Ramos (cell line): ENCODE data around the gene TLCD4.

Experiments
- in situ Hi-C: fragments of 300-500 bp; cut with MboI; formaldehyde crosslinking; loops from one replicate; pipeline ENCODE4 v1.14.3; 2022; ENCODE audit warnings: low sequenced_read_pairs; ENCODE audit not compliant: unreplicated experiment

The TLCD4 gene

DNA sequence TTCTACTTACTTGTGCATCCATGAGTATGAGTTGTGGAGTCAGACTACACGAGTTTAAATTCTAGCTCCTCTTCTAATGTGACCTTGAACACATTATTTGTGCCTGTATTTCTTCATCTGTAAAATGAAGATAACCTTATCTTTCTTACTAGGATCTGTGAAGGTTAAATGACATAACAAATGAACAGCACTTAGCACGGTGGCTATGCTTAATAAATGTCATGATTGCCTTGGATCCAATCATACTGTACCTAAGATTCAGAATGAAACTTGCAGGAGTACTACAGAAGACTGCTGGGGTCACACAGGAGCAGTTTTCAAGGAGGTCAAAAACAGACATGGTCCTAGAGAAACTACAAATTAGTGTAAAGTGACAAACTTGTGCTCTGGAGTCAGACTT, 22.2 kb upstream of the TLCD4 start:
- in situ Hi-C loops: no loop called here

DNA sequence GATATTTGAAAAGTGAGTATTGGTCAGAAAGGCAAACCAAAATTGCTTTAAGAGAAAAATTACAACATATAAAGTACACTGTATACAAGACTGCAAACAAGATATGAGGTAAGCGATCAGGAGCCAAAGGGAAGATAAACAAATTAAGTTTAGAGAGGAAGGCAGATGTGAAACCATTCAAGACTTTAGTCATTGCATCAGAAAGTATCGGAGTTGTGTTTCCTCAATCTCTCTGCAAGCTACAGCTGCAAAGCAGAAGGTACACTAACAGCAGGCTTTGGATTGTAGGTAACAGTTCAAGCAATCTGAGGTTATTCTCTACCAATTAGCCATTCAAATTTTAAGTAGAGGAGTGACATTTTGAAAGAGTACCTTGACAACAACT, 21.3 kb upstream of the TLCD4 start:
- in situ Hi-C loops: no loop called here

DNA sequence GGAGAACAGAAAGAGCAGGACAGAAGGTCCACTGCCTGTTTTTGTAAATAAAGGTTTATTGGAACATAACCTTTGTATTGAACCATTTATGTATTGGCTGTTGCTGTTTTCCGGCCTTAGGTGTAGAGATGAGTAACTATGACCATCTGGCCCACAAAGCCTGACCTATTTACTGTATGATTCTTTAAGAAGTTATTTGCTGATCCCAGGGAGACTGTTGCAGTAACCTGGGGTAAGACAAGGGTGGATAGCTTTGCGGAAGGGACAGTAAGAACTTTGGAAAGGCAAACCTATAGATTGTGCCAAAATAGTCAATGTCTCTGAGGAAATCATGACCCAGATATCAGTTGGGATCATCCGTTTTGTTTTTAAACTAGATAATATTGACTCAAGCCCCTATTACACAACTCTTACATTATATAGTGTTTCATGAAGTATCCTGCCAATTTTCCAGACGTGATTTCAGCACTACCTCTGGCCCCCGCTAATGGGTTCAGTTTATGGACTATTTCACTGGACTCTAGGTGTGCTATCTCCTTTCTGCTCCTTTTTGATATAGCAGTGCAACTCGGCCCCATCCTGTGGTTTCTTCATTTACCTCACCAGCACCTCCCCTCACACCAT, 20.8 kb upstream of the TLCD4 start:
- in situ Hi-C loops: no loop called here

DNA sequence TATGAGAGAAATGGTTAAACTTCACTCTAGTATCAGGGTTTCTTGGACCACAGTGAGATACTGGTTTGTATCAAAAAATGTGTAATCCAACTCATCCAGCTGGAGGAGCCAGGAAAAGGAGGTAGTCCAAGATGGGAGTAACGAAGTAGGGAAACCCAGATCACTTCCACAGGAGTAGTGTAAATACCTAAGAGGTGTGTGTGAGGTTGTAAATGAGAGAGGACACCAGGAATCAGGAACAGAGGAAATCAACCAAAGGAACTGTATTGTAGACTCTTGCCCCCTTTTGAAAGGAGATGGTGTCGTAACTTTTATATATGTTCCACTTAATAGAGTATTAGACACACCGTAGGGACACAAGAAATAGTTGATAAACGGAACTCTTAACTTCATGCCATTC, 19.7 kb upstream of the TLCD4 start:
- in situ Hi-C loops: no loop called here

DNA sequence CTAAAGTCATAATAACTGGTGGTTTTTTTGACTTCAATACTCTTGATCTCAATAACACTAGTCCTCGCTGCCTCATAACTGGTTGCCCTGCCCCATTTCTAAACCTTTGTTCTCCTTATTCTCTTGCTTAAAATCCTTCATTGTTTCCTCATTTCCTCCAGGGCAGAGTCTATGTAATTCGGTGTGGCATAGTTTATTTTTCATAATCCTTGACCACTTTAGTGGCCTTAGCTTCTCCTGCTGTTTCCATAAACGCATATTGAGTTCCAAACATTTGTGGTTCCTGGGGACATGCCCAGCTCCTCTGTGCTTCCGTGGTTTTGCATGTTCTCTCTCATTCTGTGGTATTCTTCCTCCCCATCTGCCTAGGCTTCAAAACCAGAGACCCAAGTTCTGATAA, 19.0 kb upstream of the TLCD4 start:
- in situ Hi-C loops: no loop called here

- in situ Hi-C loops: no loop called here
Measured at GRCh38 chr1:95108792-95109191, 8.4 kb upstream of the TLCD4 start.

GRCh38 chr1:95111014-95111413, 6.1 kb upstream of the TLCD4 start:
- in situ Hi-C loops: no loop called here

DNA sequence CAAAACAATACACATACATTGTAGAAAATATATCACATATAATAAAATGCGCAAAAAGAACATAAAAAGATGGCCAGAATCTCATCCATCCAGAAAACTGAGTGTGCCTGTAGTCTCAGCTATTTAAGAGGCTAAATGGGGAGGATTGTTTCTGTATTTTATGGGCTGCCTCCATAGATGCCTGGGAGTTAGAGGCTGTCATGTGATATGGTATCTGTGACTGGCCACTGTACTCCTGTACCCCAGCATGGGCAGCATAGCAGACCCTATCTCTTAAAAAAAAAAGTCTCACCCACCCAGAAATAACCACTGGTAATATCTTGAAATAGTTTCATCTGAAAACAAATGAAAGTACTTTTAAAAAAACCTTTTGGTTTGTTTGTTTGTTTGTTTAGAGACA, 3.5 kb upstream of the TLCD4 start:
- in situ Hi-C loops: no loop called here

- in situ Hi-C loops: no loop called here
Measured at GRCh38 chr1:95115708-95116137, 1.4 kb upstream of the TLCD4 start.

- in situ Hi-C loops: no loop called here
Measured at GRCh38 chr1:95116580-95117206, 462 bp upstream of the TLCD4 start.

DNA sequence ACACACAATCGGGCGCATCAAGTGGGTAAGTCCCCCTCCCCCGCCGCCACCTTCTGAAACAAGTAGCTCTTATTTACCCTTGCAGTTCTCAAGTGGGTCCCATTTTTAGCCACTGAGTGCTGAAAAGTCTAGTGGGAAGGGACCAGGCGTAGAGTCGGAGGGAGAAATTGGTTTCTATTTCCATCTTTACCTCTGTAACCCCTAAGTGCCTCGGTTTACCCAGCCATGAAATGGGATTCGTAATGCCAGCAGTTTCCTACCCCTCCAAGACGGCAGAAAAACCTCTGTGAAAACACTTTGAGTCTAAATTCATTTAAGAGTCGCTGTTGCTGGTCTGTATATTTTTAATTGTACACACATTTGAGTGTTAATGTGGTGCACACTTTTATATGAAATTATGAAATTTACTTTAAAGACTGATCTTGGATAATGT, 928 bp downstream of the TLCD4 start:
- in situ Hi-C loops: no loop called here

DNA sequence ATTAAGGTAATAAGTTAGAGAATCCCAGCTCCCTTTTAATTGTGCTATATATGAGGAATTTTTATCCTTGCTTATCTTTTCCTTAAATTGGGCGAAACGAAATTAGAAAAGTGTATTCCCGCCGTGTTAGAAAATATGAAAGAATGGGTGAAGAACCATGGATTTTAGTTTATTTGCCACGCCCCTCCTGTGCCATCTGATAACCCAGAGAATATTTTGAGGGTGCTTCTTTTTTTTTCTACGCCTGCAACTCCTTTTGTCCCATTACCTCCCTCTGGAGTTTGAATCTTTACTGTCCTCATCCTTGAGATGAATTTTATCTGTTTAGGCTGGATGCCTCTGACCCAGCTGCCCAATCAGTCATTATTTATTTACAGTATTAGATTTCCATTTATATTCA, 1.6 kb downstream of the TLCD4 start:
- in situ Hi-C loops: no loop called here

- in situ Hi-C loops: no loop called here
Measured at GRCh38 chr1:95119273-95119672, 2.1 kb downstream of the TLCD4 start.

GRCh38 chr1:95122151-95122697, 5.1 kb downstream of the TLCD4 start:
- in situ Hi-C loops: no loop called here

GRCh38 chr1:95124342-95124741, 7.2 kb downstream of the TLCD4 start:
- in situ Hi-C loops: no loop called here

DNA sequence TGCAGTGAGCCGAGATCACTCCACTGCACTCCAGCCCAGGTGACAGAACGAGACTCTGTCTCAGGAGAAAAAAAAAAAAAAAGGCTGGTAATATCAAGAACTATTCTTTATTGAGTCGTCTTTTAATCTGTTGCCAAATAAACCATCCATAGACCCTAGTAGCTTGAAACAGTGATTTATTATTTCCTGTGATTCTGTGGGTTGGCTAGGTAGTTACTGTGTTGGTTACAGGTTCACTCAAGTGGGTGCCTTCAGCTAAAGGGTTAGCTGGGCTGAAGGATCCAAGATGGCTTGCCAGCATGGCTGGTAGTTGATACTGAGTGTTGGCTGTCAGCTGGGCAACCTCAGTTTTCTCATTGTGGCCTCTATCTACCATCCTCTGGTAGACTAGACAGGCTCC, 9.2 kb downstream of the TLCD4 start:
- in situ Hi-C loops: no loop called here

GRCh38 chr1:95126846-95127245, 9.7 kb downstream of the TLCD4 start:
- in situ Hi-C loops: no loop called here

DNA sequence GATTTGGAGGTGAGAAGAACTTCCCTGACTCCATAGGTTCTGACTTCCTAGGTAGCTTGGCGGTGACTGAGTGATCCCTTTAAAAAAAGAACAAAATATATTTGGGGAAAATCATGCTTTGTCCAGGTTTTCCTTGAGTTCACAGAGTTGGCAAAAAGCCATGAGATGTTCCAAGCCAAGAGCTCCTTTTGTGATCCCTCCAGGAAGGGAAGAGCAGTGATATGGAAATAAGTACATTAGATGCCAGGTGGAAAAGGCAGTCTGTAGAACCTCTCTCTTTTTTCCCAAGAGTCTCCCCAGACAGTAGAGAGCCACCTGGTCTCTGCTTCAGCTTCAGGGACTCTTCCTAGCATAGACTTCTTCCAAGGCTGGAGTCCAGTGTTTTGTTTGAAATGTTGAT, 10.2 kb downstream of the TLCD4 start:
- in situ Hi-C loops: no loop called here

GRCh38 chr1:95132762-95133161, 15.6 kb downstream of the TLCD4 start:
- in situ Hi-C loops: no loop called here

- in situ Hi-C loops: no loop called here
Measured at GRCh38 chr1:95133687-95134086, 16.5 kb downstream of the TLCD4 start.

DNA sequence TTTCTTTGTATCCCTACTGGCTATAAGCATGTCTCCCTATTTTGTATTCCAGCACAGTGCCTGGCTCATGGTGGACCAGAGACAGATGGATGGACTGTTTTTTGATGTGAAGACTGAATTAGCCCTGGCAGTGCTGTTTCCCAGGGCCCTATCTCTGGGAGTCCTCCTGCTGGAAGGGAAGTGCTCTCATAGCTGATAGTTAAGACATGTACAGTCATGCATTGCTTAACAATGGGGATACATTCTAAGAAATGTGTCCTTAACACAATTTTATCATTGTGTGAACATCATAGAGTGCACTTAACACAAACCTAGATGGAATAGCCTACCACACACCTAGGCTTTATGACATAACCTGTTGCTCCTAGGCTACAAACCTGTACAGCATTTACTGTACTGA, 21.1 kb downstream of the TLCD4 start:
- in situ Hi-C loops: no loop called here

DNA sequence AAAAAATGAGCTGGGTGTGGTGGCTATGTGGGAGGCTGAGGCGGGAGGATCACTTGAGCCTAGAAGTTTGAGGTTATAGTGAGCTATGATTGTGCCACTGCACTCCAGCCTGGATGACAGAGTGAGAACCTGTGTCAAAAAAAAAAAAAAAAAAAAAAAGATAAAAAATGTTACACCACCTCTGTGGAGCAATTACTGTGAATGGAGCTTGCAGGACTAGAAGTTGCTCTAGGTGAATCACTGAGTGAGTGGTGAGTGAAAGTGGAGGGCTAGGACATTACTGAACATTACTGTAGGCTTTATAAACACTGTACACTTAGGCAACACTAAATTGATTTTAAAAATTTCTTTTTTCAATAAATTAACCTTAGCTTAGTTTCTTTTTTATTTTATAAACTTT, 21.9 kb downstream of the TLCD4 start:
- in situ Hi-C loops: no loop called here
